PFSK-1 (cell line): ENCODE data around the gene CDH2.

Experiments used
- FOXP2 ChIP-seq: optimal IDR thresholded peaks from 2 replicates; pipeline ENCODE3; 2011; ENCODE audit warnings: borderline replicate concordance, control low read depth, inconsistent platforms; ENCODE audit not compliant: insufficient read depth; ENCODE audit errors: extremely low read length, extremely low read depth
- POLR2AphosphoS5 ChIP-seq: IDR thresholded peaks from 2 replicates; pipeline ENCODE4 v1.6.1; 2012; ENCODE audit warnings: low read depth, mild to moderate bottlenecking, control low read depth, low read length, moderate library complexity
- SIN3A ChIP-seq: IDR thresholded peaks from 2 replicates; pipeline ENCODE4 v1.6.1; 2012; ENCODE audit warnings: mild to moderate bottlenecking, low read length, moderate library complexity, borderline replicate concordance; ENCODE audit not compliant: insufficient read depth
- TAF1 ChIP-seq: IDR thresholded peaks from 2 replicates; pipeline ENCODE4 v1.6.1; 2012; ENCODE audit warnings: low read length, control low read depth, borderline replicate concordance; ENCODE audit not compliant: insufficient read depth
- TF ChIP-seq, protein P1 (sequence below), 2 experiments: IDR thresholded peaks; 2 replicates each; pipeline versions ENCODE4 v1.6.1 to v1.8.0; 2011 to 2012; ENCODE audit warnings: low read depth in 2 of 2, low read length in 2 of 2, control low read depth in 1 of 2, inconsistent platforms in 1 of 2, mild to moderate bottlenecking in 1 of 2, moderate library complexity in 1 of 2; ENCODE audit not compliant: insufficient read depth in 1 of 2

Gene CDH2

DNA sequence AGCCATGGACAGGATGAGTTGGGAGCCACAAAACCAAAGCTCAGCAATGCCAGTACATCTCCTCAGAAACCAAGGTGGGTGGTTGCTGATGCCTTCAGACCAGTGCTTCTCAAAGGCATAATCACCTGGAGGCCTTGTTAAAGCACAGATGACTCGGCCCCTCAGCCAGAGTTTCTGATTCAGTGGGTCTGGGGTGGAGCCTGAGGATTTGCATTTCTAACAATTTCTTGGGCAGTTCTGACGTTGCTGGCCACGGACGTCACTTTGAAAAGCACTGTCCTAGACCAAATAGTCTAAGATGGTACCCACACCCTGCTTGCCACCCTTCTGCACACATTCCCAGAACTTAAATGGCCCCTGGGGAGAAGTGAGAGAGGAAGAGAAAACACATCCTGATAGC lies 24.1 kb upstream of the CDH2 start:
- no peak for TF ChIP-seq TAF1
- no peak for TF ChIP-seq FOXP2
- TF ChIP-seq SIN3A: no peak
- TF ChIP-seq, protein P1, sequence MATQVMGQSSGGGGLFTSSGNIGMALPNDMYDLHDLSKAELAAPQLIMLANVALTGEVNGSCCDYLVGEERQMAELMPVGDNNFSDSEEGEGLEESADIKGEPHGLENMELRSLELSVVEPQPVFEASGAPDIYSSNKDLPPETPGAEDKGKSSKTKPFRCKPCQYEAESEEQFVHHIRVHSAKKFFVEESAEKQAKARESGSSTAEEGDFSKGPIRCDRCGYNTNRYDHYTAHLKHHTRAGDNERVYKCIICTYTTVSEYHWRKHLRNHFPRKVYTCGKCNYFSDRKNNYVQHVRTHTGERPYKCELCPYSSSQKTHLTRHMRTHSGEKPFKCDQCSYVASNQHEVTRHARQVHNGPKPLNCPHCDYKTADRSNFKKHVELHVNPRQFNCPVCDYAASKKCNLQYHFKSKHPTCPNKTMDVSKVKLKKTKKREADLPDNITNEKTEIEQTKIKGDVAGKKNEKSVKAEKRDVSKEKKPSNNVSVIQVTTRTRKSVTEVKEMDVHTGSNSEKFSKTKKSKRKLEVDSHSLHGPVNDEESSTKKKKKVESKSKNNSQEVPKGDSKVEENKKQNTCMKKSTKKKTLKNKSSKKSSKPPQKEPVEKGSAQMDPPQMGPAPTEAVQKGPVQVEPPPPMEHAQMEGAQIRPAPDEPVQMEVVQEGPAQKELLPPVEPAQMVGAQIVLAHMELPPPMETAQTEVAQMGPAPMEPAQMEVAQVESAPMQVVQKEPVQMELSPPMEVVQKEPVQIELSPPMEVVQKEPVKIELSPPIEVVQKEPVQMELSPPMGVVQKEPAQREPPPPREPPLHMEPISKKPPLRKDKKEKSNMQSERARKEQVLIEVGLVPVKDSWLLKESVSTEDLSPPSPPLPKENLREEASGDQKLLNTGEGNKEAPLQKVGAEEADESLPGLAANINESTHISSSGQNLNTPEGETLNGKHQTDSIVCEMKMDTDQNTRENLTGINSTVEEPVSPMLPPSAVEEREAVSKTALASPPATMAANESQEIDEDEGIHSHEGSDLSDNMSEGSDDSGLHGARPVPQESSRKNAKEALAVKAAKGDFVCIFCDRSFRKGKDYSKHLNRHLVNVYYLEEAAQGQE (IDR thresholded peaks at IDR 0.05; ENCODE audit: insufficient read depth in 1 of 2, low read depth in 2 of 2, low read length in 2 of 2): no peak
- no peak for TF ChIP-seq POLR2AphosphoS5

DNA sequence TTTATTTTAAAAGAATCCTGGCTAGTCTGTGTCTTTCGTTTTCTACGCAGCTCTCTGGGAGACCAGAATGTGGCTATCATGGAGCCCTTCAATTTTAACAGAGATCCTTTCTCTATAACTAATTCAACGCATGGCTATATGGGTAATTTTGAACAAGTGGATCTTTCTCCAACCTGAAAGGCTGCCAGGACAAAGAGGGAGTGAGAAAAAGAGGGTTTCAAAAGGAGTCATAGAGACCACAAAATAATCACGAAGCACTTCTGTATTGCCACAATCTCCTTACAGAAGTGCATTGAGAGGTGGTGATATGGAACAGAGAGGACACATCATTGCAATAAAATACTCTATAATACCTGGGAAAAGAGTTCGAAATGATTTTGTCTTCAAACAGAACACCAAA lies 21.7 kb upstream of the CDH2 start:
- TF ChIP-seq FOXP2 (no peak), SIN3A (no peak)
- TF ChIP-seq, protein P1 (IDR thresholded peaks at IDR 0.05; ENCODE audit: insufficient read depth in 1 of 2, low read depth in 2 of 2, low read length in 2 of 2): no peak

DNA sequence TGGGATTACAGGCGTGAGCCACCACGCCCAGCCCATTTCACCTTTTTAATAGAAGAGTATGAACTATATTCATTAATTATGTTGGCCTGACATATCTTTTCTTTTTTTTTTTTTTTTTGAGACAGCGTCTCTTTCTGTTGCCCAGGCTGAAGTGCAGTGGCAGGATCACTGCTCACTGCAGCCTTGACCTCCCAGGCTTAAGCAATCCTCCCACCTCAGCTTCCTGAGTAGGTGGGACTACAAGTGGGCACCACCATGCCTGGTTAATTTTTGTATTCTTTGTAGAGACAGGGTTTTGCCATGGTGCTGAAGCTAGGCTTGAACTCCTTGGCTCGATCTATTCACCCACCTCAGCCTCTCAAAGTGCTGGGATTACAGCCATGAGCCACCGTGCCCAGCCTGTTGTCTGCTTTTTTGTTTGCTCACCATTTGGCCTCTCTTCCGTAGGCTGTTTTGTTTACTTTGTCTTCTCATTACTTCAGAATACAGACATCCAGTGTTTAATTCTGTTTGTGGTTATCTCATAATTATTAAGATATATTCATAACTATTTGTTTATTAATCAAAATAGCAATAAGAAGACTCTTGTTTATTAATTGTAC lies 16.3 kb upstream of the CDH2 start:
- TF ChIP-seq POLR2AphosphoS5: no peak
- TF ChIP-seq FOXP2: no peak
- TF ChIP-seq, protein P1 (IDR thresholded peaks at IDR 0.05; ENCODE audit: insufficient read depth in 1 of 2, low read depth in 2 of 2, low read length in 2 of 2): no peak
- TF ChIP-seq SIN3A: no peak
- TF ChIP-seq TAF1: no peak

DNA sequence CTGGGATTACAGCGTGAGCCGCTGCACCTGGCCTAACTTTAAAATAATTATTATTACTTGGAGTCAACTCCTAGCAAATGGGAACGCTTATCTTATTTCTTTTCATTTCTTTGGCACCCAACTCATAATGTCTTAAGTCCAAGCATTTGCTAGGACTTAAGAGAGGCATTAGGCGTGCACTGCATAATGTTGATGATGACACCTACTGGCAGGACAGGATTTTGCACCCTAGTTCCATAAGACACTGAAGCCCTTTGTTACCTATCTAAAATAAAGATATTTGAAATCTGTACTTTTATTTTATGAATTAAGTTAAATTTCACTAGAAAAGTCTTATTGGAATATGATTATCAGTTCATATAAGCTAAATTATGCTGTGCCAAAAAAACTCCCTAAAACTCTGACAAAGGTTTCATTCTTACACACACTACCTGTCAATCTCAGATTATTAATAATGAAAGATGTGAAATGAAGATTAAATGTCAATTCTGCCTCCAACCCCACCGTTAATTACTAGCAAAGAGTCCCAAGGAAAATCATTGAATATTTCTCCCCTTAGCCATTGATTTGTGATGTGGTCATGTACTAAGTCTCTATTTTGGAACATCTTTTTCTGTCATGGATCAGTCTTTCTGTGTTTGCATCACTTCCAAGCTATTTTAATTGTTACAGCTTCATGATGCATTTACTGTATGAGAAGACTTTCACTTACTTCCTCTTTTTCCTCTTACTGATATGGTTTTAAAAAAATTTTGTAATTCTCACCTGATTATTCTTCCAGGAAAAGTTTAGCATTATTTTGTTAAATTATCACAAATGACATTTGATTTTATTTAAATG lies 12.7 kb upstream of the CDH2 start:
- TF ChIP-seq, protein P1 (IDR thresholded peaks at IDR 0.05; ENCODE audit: insufficient read depth in 1 of 2, low read depth in 2 of 2, low read length in 2 of 2): no peak
- TF ChIP-seq SIN3A (no peak), TAF1 (no peak), FOXP2 (no peak), POLR2AphosphoS5 (no peak)
